DMS79 (cell line): ENCODE data around the gene DSCAML1.
A peak's percentile ranks its signal among the peaks of the same experiment; 100 is the strongest.
"Not testable (repeated sequence)": the region's sequence is repeated elsewhere in the genome, so short reads cannot be mapped to it uniquely, and the experiment has no call there.

ENCODE experiments used
- DNase-seq: peaks from one replicate; lab custom pipeline; 2025; lab: John Stamatoyannopoulos, UW

Gene DSCAML1

DNA sequence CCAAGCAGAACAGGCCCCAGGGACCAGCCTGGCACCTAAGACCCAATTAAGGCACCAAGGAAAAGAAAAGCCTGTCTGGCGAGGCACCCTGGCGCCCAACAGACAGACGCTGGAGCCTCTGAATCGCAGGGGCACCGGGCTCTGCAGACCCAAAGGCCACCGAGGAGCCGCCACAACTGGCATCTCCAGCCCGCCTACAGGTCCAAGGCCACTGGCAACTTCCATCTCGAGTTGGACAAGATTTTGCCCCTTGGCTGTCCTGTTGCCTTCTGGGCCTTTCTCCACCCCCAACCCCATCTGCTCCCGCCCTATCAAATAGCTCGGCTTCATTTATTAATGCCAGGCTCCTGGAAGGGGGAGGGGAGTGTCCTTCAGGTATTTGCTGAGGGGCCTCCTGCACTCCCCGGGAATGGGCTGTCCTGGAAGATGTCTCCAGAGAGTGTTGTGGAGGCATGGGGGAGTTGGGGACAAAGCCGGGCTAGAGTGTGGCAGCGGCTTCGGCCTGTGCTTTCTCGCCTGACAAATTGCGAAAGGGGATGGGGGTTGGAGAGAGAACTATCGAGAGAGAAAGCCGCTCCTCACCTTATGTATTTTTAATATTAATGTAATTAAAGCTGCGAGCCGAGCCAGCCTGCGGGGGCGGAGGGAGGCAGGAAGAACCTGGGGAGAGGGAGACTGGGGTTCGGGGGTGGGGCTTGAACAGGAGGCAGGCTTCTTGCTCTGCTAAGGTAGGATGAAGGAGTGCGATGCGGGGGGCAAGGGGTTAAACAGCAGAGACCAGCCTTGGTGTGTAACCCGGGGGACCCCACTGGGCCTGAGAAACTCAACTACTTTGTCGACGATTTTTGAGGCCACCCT, 2.0 kb downstream of the DSCAML1 start:
- DNase-seq: no peak

DNA sequence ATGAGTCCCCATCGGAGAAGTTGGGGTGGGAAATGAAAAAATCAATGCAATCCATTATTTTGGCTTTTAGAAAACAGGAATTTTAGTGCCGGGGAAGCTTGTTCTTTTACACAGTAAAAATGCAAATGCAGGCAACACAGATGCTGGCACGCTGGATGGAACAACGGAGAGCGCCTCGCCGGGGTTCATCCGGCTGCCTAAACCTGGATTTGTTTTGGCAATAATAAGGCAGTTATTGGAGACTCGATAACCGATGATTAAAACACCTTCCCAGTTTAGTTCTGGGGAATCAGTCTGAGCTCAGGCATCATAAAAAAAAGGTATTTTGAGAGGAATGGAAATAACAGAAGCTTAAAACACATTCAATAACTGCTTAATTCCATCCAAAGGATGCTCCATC, 2.9 kb downstream of the DSCAML1 start:
- no peak for DNase-seq

DNA sequence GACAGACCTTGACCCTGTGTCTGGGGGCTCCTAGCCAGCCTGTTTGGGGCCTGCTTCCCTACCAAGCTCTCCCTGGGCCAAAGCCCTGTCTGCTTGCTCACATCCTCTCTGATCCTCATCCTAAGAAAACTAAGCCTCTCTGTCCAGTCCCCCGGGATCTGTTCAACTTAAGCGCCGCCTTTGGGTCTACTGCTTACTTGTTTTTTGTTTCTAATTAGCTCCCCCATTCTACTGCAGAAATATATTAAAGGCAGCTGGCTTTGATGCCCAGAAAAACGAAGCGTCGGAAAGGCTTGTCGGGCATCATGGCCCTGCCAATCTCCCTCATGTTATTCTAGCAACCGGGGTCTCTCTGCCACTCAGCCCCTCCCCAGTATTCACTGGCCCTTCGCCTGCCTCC, 3.4 kb downstream of the DSCAML1 start:
- no peak for DNase-seq

DNA sequence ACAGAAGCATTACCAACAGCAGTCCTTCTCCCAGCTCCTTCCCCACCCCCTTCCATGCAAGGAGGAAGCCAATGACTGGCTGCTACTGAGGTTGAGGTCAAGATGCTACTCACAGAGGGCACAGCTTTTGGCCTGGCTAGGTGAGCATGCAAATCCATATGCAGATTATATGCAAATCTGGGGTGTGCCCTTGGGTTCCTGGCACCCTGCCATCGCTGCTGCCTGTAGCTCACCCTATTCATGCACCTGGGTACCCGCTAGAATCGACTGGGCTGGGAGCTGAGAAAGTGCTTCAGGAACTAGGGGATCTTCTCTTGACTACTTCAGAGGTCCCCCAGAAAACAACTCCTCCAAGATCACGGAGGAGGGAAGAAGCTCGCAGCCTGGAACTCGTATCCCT, 4.0 kb downstream of the DSCAML1 start:
- peak; percentile 12 for DNase-seq

DNA sequence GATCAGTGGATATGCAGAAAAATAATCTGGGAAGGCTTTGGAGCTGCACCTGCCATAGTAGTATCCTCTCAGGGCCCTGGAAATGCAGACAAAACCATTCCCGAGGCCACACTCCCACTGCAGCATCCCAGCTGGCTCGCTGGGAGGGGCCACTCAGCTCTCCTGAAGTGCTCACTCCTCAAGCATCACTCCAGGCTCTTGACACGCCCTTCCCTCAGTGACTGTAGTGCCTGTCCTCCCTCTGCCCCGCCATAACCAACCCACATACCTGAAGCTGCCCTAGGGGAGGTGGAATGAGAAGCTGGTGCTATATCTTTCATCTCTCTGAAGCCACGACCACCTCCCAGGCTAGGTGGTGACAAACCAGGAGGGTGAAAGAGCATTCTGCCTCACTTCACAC, 4.8 kb downstream of the DSCAML1 start:
- DNase-seq: peak; percentile 96

GRCh38 chr11:117790279-117790678, 6.7 kb downstream of the DSCAML1 start:
- no peak for DNase-seq

DNA sequence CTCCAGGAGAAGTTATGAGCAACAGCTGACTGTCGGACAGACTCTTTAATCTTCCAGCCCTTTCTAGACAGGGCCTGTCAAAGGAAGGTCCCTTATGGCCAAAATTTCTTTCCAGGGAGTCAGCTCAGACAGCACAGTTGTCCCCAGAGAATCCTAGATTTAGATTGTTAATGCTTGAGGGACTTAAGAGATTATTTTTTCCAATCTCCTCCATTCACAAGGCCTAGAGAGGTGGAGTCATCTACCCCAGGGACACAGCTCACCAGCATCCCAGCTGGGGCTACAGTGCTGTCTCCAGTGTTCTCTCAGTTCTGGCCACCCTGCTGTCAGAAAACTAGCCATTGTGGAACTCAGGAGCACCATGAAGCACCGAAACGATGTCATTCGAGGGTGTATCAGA, 7.8 kb downstream of the DSCAML1 start:
- no peak for DNase-seq

DNA sequence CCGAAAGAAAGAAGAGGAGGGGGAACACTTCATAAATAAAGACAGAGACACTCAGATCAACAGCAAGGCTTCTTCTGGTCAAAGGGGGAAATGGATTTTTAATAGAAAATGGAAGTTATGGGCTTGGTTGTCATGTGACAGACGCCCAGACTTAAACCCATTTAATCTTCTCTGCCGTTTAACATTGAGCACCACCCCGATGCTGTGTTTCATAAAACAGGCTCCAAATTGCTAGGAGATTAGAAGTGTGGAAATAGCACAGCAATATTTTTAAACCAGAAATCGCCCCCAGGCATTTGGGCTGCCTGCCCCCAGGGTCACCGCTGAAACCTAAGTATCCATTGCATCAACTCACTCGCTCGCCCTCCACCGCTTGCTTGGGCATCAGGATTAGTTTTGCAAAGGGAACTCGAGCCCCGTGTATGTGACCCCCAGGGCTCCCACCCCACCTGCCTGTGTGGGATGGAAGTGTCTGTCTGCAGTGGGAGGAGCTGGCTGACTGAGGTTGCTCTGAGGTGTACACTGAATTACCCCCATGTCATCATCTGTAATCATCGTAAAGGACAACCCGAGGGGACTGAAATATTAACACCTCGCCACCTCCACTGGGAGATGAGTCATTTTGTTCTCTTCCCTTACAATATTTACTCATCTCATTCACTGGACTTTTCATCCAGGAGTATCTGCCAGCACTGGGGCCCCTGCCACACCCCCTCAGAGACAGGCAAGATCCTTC, 10.7 kb downstream of the DSCAML1 start:
- no peak for DNase-seq

DNA sequence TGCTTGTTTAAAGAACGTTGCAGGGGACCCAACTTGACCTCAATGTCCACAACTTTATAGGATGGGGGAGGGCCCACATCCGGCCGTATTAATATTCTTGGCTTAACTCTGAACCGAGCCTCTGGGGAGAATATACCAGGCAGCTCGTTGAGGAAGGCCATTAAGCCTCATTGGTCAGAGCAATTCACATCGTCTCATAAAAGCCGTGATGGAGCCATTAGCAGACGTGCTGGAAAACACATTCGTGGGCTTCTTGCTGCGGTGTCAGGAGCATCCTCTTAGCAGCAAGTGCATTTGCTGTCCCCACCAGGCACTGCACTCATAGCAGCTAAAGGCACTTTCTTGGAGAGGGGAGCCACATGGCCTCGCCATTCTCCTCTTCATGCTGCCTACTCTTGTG, 14.9 kb downstream of the DSCAML1 start:
- DNase-seq: peak; percentile 26

DNA sequence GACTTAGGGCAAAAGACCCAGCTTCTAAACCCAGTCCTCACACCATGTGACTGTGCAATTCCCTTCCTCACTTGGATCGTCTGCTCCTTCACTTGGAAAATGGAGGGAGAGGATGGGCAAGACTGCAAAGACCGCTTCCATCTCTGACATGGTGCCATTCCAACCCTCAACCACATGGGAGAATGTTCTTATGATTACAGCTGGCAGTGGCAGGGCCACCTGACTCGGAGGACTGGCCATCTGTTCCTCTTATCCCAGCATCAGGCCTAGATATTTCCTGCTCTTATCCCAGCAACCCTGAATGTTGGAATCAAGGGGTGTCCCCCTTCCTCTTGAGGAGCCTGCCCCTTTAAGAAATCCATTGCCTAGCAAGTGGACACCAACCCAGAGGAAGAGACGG, 15.4 kb downstream of the DSCAML1 start:
- no peak for DNase-seq

- no peak for DNase-seq
Observed at GRCh38 chr11:117780456-117780855, 16.6 kb downstream of the DSCAML1 start.

DNA sequence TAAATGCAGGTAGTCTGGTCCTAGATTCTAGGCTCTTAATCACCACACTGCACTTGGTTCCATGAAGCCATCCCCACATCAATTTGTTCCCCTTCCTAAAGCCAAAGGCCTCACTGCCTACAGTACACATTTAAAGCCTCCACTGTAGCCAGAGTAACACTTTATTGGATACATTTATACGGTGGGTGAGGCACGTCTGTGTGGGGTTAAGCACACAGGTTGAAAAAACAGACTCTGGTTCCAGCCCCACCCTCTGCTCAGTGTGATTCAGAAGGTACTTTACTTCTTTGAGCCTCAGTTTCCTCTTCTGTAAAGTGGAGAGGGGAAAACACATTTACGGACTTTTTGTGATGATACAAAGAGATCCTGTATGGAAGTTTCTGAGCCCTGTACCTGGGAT, 22.5 kb downstream of the DSCAML1 start:
- no peak for DNase-seq

- DNase-seq: no peak
Observed at GRCh38 chr11:117772360-117772759, 24.7 kb downstream of the DSCAML1 start.

GRCh38 chr11:117771841-117772240, 25.2 kb downstream of the DSCAML1 start:
- no peak for DNase-seq

- no peak for DNase-seq
Observed at GRCh38 chr11:117771197-117771596, 25.8 kb downstream of the DSCAML1 start.

DNA sequence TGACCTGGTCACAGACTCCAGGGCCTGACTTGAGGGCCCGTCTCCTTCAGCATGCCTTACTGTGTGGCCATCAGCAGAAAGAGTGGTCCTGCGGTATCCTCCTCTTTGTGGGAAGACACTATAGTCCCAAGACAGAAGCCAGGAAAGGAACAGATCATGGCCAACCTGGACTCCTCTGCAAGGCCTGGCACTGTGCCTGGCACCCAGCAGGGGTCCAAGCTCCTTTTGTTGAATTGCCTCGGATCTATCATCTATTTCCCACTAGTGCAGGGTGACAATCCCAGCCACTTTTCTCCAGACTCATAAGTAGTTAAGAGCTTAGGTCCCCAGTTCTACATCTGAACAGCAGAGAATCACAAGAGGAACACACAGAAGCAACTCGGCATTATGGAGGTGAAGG, 27.0 kb downstream of the DSCAML1 start:
- DNase-seq: no peak

GRCh38 chr11:117769533-117769932, 27.5 kb downstream of the DSCAML1 start:
- no peak for DNase-seq

DNA sequence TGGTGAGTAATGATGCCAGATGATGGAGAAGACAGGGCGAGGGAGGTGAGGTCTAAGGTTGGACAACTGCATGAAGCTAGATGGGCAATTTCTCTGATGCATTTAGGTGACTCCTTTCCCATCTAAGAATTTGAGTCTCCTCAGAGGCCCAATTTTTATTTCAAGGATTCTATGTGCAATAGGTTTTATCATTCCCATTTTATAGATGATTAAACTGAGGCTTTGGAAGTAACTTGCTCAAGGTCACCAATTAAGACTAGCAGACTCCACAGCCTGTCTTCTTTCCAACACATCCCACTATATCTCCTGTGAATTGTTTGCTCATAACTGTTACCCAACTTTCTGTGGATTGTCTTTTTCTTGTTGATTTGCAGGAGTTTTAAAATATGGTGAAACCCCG, 28.5 kb downstream of the DSCAML1 start:
- DNase-seq: no peak

DNA sequence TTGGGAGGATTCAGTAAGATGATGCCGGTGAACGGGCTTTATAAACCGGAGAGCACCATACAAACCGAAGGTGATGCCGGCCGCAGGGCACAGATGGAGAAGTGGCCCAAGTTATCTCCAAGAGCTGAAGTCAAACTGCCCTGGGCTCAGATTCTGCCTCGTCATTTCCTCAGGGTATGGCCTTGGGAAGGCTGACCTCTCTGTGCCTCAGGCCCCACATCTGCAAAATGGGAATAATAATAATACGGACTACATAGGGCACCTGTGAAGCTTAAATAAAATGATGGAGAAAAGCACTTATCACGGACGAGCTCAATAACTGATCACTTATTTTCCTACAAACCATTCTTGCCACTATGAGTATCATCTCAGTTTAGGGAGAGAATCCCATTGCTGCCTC, 29.9 kb downstream of the DSCAML1 start:
- no peak for DNase-seq

- no peak for DNase-seq
Observed at GRCh38 chr11:117766576-117766975, 30.4 kb downstream of the DSCAML1 start.

- DNase-seq: no peak
Observed at GRCh38 chr11:117766026-117766425, 31.0 kb downstream of the DSCAML1 start.

- no peak for DNase-seq
Observed at GRCh38 chr11:117765068-117765467, 31.9 kb downstream of the DSCAML1 start.

GRCh38 chr11:117763465-117763864, 33.6 kb downstream of the DSCAML1 start:
- DNase-seq: not testable (repeated sequence)
